ENCODE data around the gene C2orf78. TPM values are rescaled to one million over a fixed set of nuclear protein-coding genes. Genes with fewer than 3 reads are reported as not detected.
"Not testable (repeated sequence)": the region's sequence is repeated elsewhere in the genome, so short reads cannot be mapped to it uniquely, and the experiment has no call there.

Gene C2orf78, protein sequence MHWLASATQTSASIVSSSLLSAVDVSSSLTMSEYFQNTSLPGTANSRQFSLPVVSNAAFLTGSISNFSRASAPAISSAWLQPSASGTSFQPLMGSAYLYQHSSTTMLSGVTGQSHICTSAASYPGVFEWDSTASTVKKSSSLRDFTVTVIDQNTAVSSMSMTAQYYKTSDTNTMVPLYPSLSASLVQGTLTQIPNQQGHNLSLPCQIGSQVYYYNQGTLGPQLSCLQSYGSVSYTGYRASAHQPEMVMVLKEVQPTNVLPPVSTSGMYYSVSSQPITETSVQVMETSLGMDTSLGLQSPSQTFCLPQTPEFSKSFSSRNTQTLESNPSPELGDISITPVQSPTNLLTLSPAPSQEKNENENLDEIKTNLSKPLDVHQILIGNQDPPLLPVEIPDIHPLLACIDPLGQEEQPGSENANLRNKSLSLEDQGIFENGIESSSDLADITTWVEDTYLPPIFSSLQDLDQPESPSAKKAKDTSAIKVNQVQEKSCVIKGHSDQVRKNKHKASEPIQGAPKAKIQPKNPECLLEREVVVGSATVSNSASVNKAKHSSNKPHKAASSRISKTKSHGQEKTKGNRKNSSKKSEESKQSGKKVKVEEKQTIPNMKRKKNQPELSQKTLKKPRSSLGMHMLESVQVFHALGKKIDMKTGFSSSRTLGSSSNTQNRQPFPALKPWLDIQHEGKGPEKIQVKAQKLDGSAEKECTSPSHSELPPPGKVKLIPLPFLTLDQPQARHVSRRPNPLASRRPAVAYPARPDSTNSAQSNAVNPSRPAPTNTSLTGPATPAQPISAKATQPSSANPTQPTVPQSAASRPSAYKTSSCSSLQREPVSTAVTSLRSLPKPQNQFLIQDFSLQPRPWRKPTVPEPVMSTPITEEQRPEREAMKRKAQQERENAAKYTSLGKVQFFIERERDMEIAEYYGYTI
- not detected for total RNA-seq

DNA sequence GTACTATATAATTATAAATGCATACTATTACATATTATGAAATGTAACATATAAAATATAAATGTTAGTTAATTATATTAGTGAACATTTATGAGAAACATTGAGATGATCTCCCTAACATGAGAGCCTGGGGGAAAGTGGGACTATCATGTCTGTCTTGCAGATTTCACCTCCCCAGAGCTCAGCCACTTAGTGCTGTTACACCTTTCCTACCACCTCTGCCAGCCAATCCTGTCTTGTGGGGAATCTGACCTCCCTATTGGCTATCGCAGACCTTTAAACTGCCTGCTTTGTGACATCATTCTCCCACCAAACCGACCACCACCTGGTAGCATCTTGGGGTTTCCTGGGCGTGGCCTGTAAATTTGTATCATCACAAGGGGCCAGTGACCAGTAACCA, at the start of gene C2orf78:
C2orf78 (plus strand) TSS at position 301 of the 400 bp plus-strand sequence. CDS start 127 bp downstream, outside the sequence.
- H3K36me3 ChIP-seq; DNase-seq (ENCODE audit: extremely low spot score in 2 of 2); H3K27me3 ChIP-seq; H3K4me1 ChIP-seq; intact Hi-C loops (cut with DNase I); H3K27ac ChIP-seq; H3K9me3 ChIP-seq; H3K4me3 ChIP-seq: not testable (repeated sequence)

DNA sequence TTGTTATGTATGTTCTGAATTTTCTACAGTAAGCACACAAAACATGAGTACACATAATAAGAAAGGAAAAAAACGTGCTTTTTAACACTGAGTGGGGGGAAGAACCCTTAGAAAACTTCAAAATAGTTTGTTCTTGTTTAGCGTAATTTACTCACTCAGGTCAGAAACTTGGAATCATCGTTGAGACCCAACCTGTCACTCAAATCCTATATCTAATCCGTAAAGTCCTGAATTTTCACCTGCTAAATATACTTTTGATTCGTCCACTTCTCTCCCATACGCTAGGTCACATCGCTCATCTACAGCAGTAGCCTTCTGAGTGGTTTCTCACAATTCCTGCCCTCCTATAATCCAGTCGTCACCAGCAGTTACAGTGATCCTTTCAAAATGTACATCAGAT, 47.6 kb upstream of the C2orf78 start:
- peak overlapping the region; percentile 54 for H3K27ac ChIP-seq
- peaks cover 17% of the 10 kb centered on the region for H3K4me1 ChIP-seq
- H3K27me3 ChIP-seq, result no peaks in the 10 kb centered on the region
- no peaks in the 10 kb centered on the region for H3K9me3 ChIP-seq
- intact Hi-C loops (cut with DNase I), result loop anchor here (10.0 kb wide), 1 partner anchor 748 kb away; the partner anchor contains the start of genes CCDC142 and TTC31
- TF ChIP-seq, protein P1, sequence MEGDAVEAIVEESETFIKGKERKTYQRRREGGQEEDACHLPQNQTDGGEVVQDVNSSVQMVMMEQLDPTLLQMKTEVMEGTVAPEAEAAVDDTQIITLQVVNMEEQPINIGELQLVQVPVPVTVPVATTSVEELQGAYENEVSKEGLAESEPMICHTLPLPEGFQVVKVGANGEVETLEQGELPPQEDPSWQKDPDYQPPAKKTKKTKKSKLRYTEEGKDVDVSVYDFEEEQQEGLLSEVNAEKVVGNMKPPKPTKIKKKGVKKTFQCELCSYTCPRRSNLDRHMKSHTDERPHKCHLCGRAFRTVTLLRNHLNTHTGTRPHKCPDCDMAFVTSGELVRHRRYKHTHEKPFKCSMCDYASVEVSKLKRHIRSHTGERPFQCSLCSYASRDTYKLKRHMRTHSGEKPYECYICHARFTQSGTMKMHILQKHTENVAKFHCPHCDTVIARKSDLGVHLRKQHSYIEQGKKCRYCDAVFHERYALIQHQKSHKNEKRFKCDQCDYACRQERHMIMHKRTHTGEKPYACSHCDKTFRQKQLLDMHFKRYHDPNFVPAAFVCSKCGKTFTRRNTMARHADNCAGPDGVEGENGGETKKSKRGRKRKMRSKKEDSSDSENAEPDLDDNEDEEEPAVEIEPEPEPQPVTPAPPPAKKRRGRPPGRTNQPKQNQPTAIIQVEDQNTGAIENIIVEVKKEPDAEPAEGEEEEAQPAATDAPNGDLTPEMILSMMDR (IDR thresholded peaks at IDR 0.05), result no peak
- no peak for TF ChIP-seq POLR2A (IDR thresholded peaks at IDR 0.05)
- H3K4me3 ChIP-seq, result peak overlapping the region; percentile 78 to 86
- DNase-seq (ENCODE audit: extremely low spot score in 2 of 2), result no peak
- peaks cover 0 to 28% of the 10 kb centered on the region in 2 donors for H3K36me3 ChIP-seq

DNA sequence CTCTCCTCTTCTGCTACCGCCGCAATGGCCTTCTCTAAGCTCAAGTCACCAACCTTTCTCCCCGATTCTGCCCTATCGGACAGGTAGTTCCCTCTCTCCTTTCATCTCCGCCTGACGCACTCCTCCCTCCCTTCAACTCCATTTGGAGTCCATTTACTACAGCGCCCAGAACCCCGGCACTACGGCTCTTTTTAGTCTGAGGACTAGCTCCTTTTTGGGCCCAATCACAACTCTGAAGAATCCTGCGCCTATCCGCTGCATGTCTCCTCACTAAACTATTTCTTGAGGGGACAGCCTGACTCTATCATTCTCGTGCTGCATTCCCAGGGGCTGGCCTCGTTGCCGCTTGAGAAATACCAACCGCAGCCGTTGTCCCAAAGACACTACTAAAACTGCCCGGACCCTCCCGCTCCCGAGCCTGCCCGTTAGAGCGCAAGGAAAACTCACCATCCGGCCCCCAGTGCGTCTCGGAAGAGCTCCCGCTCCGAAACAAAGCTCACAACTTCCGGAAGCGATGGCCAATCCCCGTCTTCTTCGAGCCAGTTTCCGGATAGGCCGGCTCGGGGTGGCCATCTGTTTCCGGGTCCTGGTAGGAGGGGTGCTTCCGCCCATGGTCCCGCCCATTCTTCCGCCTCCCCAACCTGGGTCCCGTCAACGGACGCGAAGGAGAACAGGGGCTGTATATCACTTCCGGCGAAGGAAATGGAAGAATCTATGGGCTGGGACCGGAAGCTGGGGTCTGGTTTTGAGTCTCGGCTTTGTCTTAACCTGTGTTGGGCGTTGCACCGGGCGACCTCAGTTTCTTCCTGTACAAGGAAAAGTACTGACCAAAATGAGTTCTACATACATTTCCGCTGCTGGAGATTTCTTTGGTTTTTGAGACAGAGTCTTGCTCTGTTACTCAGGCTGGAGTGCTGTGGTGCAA, 46.9 kb upstream of the C2orf78 start, which contains the start of gene TPRKB:
TPRKB (minus strand) TSS at position 491 of the 925 bp plus-strand sequence. CDS start 2,776 bp downstream, outside the sequence.
- intact Hi-C loops (cut with DNase I), result loop anchor here (10.0 kb wide), 1 partner anchor 748 kb away; the partner anchor contains the start of genes CCDC142 and TTC31

DNA sequence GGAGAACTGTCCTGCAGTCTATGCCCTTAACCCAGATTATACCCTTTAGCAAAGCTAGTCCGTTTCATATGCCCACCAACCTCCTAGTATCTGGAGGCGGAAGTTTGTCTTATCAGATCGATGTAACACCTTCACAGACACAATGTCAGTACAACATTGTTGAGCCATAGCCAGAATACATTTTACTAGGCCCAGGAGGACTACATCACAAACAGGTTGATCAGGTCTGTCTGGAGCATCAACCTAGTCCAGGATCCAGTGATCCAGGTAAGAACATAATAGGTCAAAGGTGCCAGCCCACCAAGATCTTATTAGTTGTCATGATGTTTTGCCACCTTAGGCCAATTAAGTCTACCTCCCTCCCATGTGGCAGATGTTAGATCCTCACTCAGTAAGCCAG, 44.9 kb upstream of the C2orf78 start:
- intact Hi-C loops (cut with DNase I), result loop anchor here (10.0 kb wide), 1 partner anchor 746 kb away; the partner anchor contains the start of genes CCDC142 and TTC31
- no peaks in the 10 kb centered on the region for H3K27me3 ChIP-seq
- H3K9me3 ChIP-seq, result no peaks in the 10 kb centered on the region
- peaks cover 17% of the 10 kb centered on the region for H3K4me1 ChIP-seq
- H3K36me3 ChIP-seq, result peaks cover 0 to 3% of the 10 kb centered on the region in 2 donors
- DNase-seq (ENCODE audit: extremely low spot score in 2 of 2), result no peak
- no peak overlapping the region for H3K27ac ChIP-seq
- TF ChIP-seq POLR2A (IDR thresholded peaks at IDR 0.05) (no peak), POLR2AphosphoS5 (IDR thresholded peaks at IDR 0.05; ENCODE audit: insufficient read depth in 1 of 2, low read depth in 1 of 2) (no peak)
- TF ChIP-seq, protein P1 (IDR thresholded peaks at IDR 0.05), result no peak
- H3K4me3 ChIP-seq, result no peak overlapping the region

More for the DNA sequence above, 46.9 kb upstream of the C2orf78 start, which contains the start of gene TPRKB:
- peaks cover 0 to 20% of the 10 kb centered on the region in 2 donors for H3K36me3 ChIP-seq
- peaks cover 17% of the 10 kb centered on the region for H3K4me1 ChIP-seq
- H3K27ac ChIP-seq, result peak within 1 kb of the TSS; percentile 54
- no peaks in the 10 kb centered on the region for H3K9me3 ChIP-seq
- TF ChIP-seq POLR2AphosphoS5 (IDR thresholded peaks at IDR 0.05; ENCODE audit: insufficient read depth in 1 of 2, low read depth in 1 of 2) (peak; percentile 94 to 97), POLR2A (IDR thresholded peaks at IDR 0.05) (peak in 1 of 2 donors; percentile 31)
- TF ChIP-seq, protein P1 (IDR thresholded peaks at IDR 0.05), result no peak
- DNase-seq (ENCODE audit: extremely low spot score in 2 of 2), result peak in 1 of 2 donors; percentile 92
- no peaks in the 10 kb centered on the region for H3K27me3 ChIP-seq
- peak within 1 kb of the TSS; percentile 78 to 86 for H3K4me3 ChIP-seq

All from vagina (tissue), 2 donors.